GM18519 (cell line): ENCODE results near the gene TEAD2.

Source experiments
- ATAC-seq: cut with Tn5 transposase; IDR thresholded peaks from one replicate; pipeline ENCODE4 v1.9.1; 2021; ENCODE audit warnings: mild to moderate bottlenecking, moderate library complexity; ENCODE audit not compliant: unreplicated experiment, low FRiP score

Gene TEAD2

GRCh38 chr19:49295208-49295880 is 66.9 kb downstream of the TEAD2 start:
- ATAC-seq = no peak

- ATAC-seq = no peak
Observed at GRCh38 chr19:49294401-49294800, 67.8 kb downstream of the TEAD2 start.
